ENCODE data around the gene SMG6.

GRCh38 chr17:2150806-2151205 is 152.8 kb downstream of the SMG6 start:
- no peak for TF ChIP-seq CTCF (IDR thresholded peaks at IDR 0.05; ENCODE audit: low read depth, low read length)
- TF ChIP-seq EZH2phosphoT487 (IDR thresholded peaks at IDR 0.05; ENCODE audit: low read depth) = no peak
